Cardiac muscle cell (in vitro differentiated cells and primary cell): ENCODE results near the gene PTPRC. TPM values are rescaled to one million over a fixed set of nuclear protein-coding genes. Genes with fewer than 3 reads are reported as not detected.

Source experiments
- DNase-seq, 2 donors: peaks; one replicate each; pipeline versions ENCODE4 v3.0.0 to v3.0.0-alpha.2; 2010 to 2017; ENCODE audit warnings: low read depth in 1 of 2, low spot score in 1 of 2
- H3K27ac ChIP-seq: fragments of 200-600 bp; sonication (generic); 2 replicates; pipeline ENCODE4 v1.5.1; 2016
- H3K27me3 ChIP-seq: fragments of 200-600 bp; sonication (generic); 2 replicates; pipeline ENCODE4 v1.6.0; 2016; ENCODE audit warnings: control low read depth
- H3K36me3 ChIP-seq: fragments of 200-600 bp; sonication (generic); 2 replicates; pipeline ENCODE4 v1.5.1; 2016; ENCODE audit warnings: control low read depth
- H3K4me1 ChIP-seq: fragments of 200-600 bp; sonication (generic); 2 replicates; pipeline ENCODE4 v1.8.1; 2017; ENCODE audit warnings: low read depth, mild to moderate bottlenecking, mixed run types
- H3K4me3 ChIP-seq: fragments of 200-600 bp; sonication (generic); 2 replicates; pipeline ENCODE4 v1.5.1; 2016; ENCODE audit warnings: mild to moderate bottlenecking
- H3K9me3 ChIP-seq: fragments of 200-600 bp; sonication (generic); 2 replicates; pipeline ENCODE4 v1.5.1; 2017; ENCODE audit warnings: low read depth, mild to moderate bottlenecking, control low read depth
- polyA plus RNA-seq: library from polyadenylated mRNA; unstranded; fragments of >200 nt; fragmentation: Nextera tagmentation; extraction: Ambion mirVana; gene quantifications from 2 replicates; pipeline ENCODE4 v1.2.1, GENCODE V29; 2016
- total RNA-seq: library from RNA; depleted of rRNA; stranded (reverse); fragments of >200 nt; gene quantifications from 2 replicates; pipeline ENCODE4 v1.2.3, GENCODE V29; 2016
- TF ChIP-seq, protein P1 (sequence below): IDR thresholded peaks from 2 replicates; pipeline ENCODE4 v1.5.1; 2012; ENCODE audit warnings: low read depth, mild to moderate bottlenecking, low read length

The PTPRC gene
- total and polyA plus RNA-seq, 2 experiments from 2014 or later = not detected

DNA sequence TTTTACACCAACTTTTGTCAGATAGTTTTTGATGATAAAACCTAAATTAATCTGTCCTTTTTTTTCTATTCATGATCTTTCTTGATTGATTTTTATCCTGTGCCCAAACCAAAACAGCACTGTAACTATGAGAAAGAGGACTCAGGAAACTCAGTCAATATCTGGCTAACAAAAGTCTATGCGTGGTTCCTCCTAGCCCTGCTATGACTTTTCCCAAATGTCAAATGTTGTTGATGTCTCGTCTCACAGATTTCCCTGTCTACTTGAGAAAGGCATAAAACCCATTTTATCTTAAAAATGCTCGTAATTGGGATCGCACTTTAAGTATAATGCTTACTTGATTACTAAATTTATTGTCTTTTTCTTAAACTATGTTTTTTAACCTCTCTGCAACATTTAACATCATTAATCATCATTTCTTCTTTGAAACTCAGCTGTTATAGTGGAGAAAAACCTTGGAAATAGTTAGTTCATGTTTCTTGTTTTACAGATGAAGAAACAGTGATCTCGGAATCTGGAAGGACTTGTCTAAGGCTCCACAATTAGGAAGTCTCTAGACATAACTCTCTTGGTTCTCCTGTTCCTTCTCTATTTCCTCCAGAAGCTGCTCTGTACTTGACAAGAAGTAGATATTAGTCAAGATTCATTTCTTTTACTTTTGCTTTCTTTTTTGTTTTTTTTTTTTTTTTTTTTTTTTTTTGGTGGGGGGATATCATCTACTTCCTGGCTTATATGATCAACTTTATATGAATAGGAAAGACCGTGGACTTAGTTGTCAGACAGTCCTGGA lies 26.2 kb upstream of the PTPRC start:
- no peak overlapping the region for H3K27ac ChIP-seq
- H3K27me3 ChIP-seq = no peaks in the 10 kb centered on the region
- TF ChIP-seq, protein P1, sequence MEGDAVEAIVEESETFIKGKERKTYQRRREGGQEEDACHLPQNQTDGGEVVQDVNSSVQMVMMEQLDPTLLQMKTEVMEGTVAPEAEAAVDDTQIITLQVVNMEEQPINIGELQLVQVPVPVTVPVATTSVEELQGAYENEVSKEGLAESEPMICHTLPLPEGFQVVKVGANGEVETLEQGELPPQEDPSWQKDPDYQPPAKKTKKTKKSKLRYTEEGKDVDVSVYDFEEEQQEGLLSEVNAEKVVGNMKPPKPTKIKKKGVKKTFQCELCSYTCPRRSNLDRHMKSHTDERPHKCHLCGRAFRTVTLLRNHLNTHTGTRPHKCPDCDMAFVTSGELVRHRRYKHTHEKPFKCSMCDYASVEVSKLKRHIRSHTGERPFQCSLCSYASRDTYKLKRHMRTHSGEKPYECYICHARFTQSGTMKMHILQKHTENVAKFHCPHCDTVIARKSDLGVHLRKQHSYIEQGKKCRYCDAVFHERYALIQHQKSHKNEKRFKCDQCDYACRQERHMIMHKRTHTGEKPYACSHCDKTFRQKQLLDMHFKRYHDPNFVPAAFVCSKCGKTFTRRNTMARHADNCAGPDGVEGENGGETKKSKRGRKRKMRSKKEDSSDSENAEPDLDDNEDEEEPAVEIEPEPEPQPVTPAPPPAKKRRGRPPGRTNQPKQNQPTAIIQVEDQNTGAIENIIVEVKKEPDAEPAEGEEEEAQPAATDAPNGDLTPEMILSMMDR = no peak
- no peaks in the 10 kb centered on the region for H3K9me3 ChIP-seq
- no peak for DNase-seq
- no peak overlapping the region for H3K4me3 ChIP-seq
- H3K36me3 ChIP-seq = no peaks in the 10 kb centered on the region
- H3K4me1 ChIP-seq = no peaks in the 10 kb centered on the region

GRCh38 chr1:198617406-198617805 lies 21.4 kb upstream of the PTPRC start:
- no peaks in the 10 kb centered on the region for H3K36me3 ChIP-seq

GRCh38 chr1:198619375-198620140 lies 19.3 kb upstream of the PTPRC start:
- Histone ChIP-seq H3K9me3 (no peaks in the 10 kb centered on the region), H3K36me3 (no peaks in the 10 kb centered on the region), H3K27ac (no peak overlapping the region), H3K27me3 (no peaks in the 10 kb centered on the region), H3K4me3 (no peak overlapping the region), H3K4me1 (no peaks in the 10 kb centered on the region)
- no peak for DNase-seq
- TF ChIP-seq, protein P1 = no peak

More at GRCh38 chr1:198617406-198617805, 21.4 kb upstream of the PTPRC start:
- no peak overlapping the region for H3K4me3 ChIP-seq
- no peak for DNase-seq
- H3K4me1 ChIP-seq = no peaks in the 10 kb centered on the region
- H3K9me3 ChIP-seq = no peaks in the 10 kb centered on the region
- H3K27me3 ChIP-seq = no peaks in the 10 kb centered on the region
- H3K27ac ChIP-seq = no peak overlapping the region
- TF ChIP-seq, protein P1 = no peak

DNA sequence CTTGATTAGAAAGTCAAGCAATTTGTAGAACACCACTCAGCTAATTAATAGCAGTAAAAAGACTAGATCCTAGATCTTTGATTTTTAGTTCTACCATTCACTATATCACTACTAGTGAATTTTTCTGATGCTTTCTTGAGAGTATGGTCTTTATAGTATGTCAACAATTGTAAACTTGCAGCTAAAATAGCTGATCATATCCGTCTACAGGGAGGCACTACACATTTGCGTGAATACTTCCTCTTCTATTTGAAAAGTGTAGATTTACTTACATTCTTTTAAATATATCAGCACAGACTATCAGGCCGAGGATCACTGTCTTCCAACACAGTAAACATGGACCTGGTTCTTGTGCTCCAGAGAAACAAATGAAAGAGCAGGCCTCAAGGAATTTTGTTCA lies 18.6 kb upstream of the PTPRC start:
- DNase-seq = no peak
- Histone ChIP-seq H3K27ac (no peak overlapping the region), H3K27me3 (no peaks in the 10 kb centered on the region), H3K4me3 (no peak overlapping the region), H3K36me3 (no peaks in the 10 kb centered on the region), H3K9me3 (no peaks in the 10 kb centered on the region), H3K4me1 (no peaks in the 10 kb centered on the region)
- TF ChIP-seq, protein P1 = no peak

- no peaks in the 10 kb centered on the region for H3K9me3 ChIP-seq
- no peaks in the 10 kb centered on the region for H3K36me3 ChIP-seq
- H3K4me1 ChIP-seq = no peaks in the 10 kb centered on the region
- H3K4me3 ChIP-seq = no peak overlapping the region
- no peak overlapping the region for H3K27ac ChIP-seq
- no peaks in the 10 kb centered on the region for H3K27me3 ChIP-seq
- DNase-seq = no peak
- TF ChIP-seq, protein P1 = no peak
Observed at GRCh38 chr1:198620951-198621824, 17.7 kb upstream of the PTPRC start.
